Measurements from ENCODE around the gene SEC61A2.

The SEC61A2 gene

DNA sequence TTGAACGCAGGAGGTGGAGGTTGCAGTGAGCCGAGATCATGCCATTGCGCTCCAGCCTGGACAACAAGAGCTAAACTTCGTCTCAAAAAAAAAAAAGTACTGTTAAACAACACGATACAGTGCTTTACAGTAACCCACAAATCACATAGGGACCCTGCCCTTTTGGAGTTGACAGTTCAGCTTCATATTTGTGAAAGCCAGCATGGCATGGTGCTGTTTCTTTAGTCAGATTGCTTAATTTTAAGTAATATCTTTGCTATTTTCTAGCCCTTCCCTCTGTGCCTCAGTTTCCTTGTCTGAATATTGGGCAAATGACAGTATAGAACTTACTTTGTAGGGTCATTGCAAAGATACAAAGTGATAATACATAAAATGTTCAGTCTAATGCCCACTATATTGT is 71.4 kb downstream of the SEC61A2 start:
- DNase-seq = no peak

DNA sequence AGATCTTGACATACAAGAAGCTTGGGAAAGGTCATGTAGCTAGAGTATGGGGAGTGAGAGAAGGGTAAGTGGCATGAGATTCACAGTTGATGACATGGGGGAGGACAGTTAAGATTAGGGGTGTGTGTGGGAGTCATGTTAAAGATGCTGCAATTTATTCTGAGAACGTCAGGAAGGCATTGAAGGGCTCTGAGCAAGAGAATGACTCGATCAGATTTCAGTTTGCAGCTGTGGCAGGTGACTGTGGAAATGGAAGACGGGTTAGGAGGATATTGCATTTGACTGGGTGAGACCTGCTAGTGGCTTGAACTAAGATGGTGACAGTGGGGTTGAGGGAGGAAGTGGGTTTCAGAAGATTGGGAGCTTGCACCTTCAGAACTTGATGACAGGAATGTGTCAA is 72.1 kb downstream of the SEC61A2 start:
- no peak for DNase-seq

DNA sequence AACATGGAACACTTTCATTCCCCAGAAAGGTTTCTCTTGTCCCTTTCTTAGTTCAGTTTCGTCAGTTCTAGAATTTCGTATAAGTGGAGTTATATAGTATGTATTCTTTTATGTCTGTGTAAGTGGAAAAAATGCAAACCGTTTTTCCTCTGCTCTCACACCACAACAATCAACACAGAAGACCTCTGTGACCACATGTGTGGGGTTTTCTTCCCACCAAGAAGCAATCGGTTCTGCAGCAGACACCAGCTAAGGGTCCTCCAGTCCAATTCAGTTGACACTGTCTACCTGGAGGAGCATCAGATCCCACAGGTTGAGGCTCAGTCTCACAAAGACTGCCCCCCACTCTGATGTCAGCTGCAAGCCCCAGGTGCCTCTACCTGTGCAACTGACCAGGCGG is 72.7 kb downstream of the SEC61A2 start:
- DNase-seq = no peak

DNA sequence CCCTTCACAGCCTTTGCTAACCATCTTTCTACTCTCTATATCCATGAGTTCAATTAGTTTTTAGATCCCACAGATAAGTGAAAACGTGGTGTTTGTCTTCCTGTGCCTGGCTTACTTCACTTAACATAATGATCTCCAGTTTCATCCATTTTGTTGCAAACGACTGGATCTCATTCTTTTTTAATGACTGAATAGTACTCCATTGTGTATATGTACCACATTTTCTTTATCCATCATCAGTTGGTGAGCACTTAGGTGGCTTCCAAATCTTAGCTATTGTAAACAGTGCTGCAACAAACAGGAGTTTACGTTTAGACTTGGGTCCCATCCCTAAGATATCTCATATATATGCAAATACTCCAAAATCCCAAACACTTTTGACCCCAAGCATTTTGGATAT is 75.6 kb downstream of the SEC61A2 start:
- DNase-seq = no peak

- DNase-seq = no peak
Observed at GRCh38 chr10:12207114-12207513, 77.6 kb downstream of the SEC61A2 start.

DNA sequence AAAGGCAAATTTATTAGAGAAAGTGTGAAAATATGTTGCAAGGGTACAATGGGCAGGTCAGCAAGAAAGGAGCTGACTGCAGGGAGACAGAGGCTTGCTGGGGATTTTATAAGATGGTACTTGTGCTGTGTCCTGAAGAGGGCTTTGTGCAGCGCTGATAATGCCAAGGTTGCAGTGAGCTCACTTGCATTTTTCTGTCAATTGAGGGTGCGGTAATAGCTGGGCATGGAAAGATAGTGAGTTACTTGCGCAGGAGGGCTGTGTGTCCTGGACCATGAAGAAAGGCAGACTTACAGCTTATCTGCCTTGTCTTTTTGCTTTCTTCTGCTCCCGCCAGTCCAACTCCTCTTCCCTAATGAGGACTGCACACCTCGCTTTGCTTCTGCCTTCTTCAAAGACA is 79.0 kb downstream of the SEC61A2 start:
- DNase-seq = no peak

GRCh38 chr10:12212454-12212853 is 83.0 kb downstream of the SEC61A2 start:
- no peak for DNase-seq

DNA sequence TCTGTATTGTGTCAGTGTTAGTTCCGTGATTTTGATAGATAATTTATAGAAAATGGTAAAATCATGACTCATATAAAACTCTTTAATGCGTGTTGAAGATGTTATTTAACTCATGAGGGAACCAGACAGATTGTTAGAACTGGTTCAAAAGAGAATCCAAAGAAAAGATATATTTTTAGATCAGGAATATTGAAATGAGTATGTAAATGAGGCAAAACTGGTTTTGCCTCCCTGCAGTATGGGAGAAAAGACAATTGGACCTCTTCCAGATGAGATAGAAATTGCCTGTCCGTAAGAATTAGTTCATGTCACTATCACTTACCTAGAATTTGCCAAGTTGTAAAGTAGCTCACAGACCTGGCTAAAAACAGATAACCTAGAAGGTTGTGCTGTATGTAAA is 84.1 kb downstream of the SEC61A2 start:
- DNase-seq = no peak

- no peak for DNase-seq
Observed at GRCh38 chr10:12214093-12214492, 84.6 kb downstream of the SEC61A2 start.

DNA sequence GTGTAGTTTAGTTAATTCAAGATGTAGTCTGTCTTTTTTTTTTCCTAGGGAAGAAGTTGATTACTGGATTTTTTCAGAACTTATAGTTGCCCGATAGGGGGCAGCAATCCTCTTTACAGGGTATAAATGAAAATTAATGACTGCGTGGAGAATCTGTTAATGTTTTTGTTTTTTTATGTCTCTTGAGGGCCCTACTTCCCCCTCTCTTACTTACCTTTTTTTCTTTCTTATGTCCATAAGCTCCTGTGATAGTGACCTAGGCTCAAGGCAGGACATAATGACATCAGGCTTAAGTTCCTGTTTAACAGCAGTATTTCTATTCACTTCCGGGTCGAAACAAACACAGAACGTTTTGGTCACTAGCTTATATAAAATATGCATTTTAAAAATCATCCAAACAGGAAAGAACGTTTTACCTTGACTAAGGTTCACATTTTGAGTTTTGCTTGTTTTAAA is 85.3 kb downstream of the SEC61A2 start:
- DNase-seq = peak; percentile 8 to 12
